Dermis microvascular lymphatic vessel endothelial cell (primary cell): Measurements from ENCODE around the gene ANKRD37. TPM values are rescaled to one million over a fixed set of nuclear protein-coding genes. Genes with fewer than 3 reads are reported as not detected.
"Not testable (repeated sequence)": the region's sequence is repeated elsewhere in the genome, so short reads cannot be mapped to it uniquely, and the experiment has no call there.

ENCODE experiments used
- DNase-seq, 2 donors: peaks; one replicate each; pipeline versions ENCODE4 v3.0.0 to v3.0.0-alpha.2; 2010; ENCODE audit warnings: low read depth in 2 of 2
- total RNA-seq: library from RNA; depleted of rRNA; stranded (reverse); fragments of >200 nt; gene quantifications from 2 replicates; pipeline ENCODE4 v1.2.1, GENCODE V29; 2014

ANKRD37 gene
- 6.4 and 9.1 TPM in 2 replicates for total RNA-seq

- peak; percentile 60 to 88 for DNase-seq
Measured at GRCh38 chr4:185396724-185397385, at the start of gene ANKRD37. TSS of gene ANKRD37 (plus strand) at chr4:185396841. CDS start at chr4:185396924, 83 bp downstream.

GRCh38 chr4:185346975-185347601 lies 49.6 kb upstream of the ANKRD37 start:
- DNase-seq = peak in 1 of 2 donors; percentile 76

GRCh38 chr4:185351691-185352090 lies 45.0 kb upstream of the ANKRD37 start:
- no peak for DNase-seq

- no peak for DNase-seq
Measured at GRCh38 chr4:185352202-185352601, 44.4 kb upstream of the ANKRD37 start.

- no peak for DNase-seq
Measured at GRCh38 chr4:185352741-185353140, 43.9 kb upstream of the ANKRD37 start.

GRCh38 chr4:185357211-185357610 lies 39.4 kb upstream of the ANKRD37 start:
- no peak for DNase-seq

GRCh38 chr4:185357733-185358440 lies 38.8 kb upstream of the ANKRD37 start:
- no peak for DNase-seq

GRCh38 chr4:185358514-185358913 lies 38.1 kb upstream of the ANKRD37 start:
- DNase-seq = peak in 1 of 2 donors; percentile 89

GRCh38 chr4:185358959-185359358 lies 37.7 kb upstream of the ANKRD37 start:
- DNase-seq = peak in 1 of 2 donors; percentile 43

- peak in 1 of 2 donors; percentile 80 for DNase-seq
Measured at GRCh38 chr4:185359767-185360446, 36.7 kb upstream of the ANKRD37 start.

- peak in 1 of 2 donors; percentile 16 for DNase-seq
Measured at GRCh38 chr4:185361872-185362271, 34.8 kb upstream of the ANKRD37 start.

- not testable (repeated sequence) for DNase-seq
Measured at GRCh38 chr4:185362570-185362969, 34.1 kb upstream of the ANKRD37 start.

GRCh38 chr4:185363251-185363650 lies 33.4 kb upstream of the ANKRD37 start:
- no peak for DNase-seq

- DNase-seq = no peak
Measured at GRCh38 chr4:185364886-185365285, 31.8 kb upstream of the ANKRD37 start.

- no peak for DNase-seq
Measured at GRCh38 chr4:185369731-185370130, 26.9 kb upstream of the ANKRD37 start.

GRCh38 chr4:185370268-185370949 lies 26.2 kb upstream of the ANKRD37 start:
- DNase-seq = no peak

GRCh38 chr4:185371702-185372101 lies 24.9 kb upstream of the ANKRD37 start:
- no peak for DNase-seq

- no peak for DNase-seq
Measured at GRCh38 chr4:185374027-185374426, 22.6 kb upstream of the ANKRD37 start.

- DNase-seq = no peak
Measured at GRCh38 chr4:185374573-185374972, 22.1 kb upstream of the ANKRD37 start.

GRCh38 chr4:185378264-185378663 lies 18.4 kb upstream of the ANKRD37 start:
- no peak for DNase-seq
